SK-N-SH (cell line): Measurements from ENCODE around the gene CDH9. TPM values are rescaled to one million over a fixed set of nuclear protein-coding genes. Genes with fewer than 3 reads are reported as not detected.

Source experiments
- CTCF ChIA-PET: fragments of 300-600, 350-600 bp; formaldehyde crosslinking; extraction: SDS; loops from one replicate; lab custom pipeline; 2021; lab: Yijun Ruan, JAX
- POLR2A ChIA-PET: fragments of 350-600 bp; sonication (Branson Sonifier 250); formaldehyde crosslinking; extraction: SDS; loops from one replicate; lab custom pipeline; 2020; ENCODE audit warnings: antibody characterized with exemption, inconsistent platforms; lab: Yijun Ruan, JAX
- DNase-seq: peaks from one replicate; pipeline ENCODE4 v3.0.0; 2012
- H2AFZ ChIP-seq: fragments of 200-600 bp; sonication (generic); 2 replicates; pipeline ENCODE4 v1.8.1; 2016; ENCODE audit warnings: antibody characterized with exemption, mild to moderate bottlenecking, low read depth
- H3F3A ChIP-seq: fragments of 200-600 bp; sonication (generic); replicated peaks from 2 replicates; pipeline ENCODE3; 2016; ENCODE audit warnings: antibody characterized with exemption, mild to moderate bottlenecking; ENCODE audit not compliant: insufficient read depth
- H3K27ac ChIP-seq, 2 experiments: fragments of 200-500 bp in 1 of 2; fragments of 200-600 bp in 1 of 2; sonication (Bioruptor generic) in 1 of 2; sonication (generic), shearing (Covaris generic) in 1 of 2; 2 replicates each; pipeline versions ENCODE4 v1.5.1 to v1.6.1; 2014 to 2016; ENCODE audit warnings: low read depth in 2 of 2, inconsistent platforms in 1 of 2, low read length in 1 of 2, mild to moderate bottlenecking in 1 of 2, mixed read lengths in 1 of 2
- H3K27me3 ChIP-seq: fragments of 200-600 bp; sonication (generic), shearing (Covaris generic); 2 replicates; pipeline ENCODE4 v1.6.1; 2016; ENCODE audit warnings: mixed run types; ENCODE audit not compliant: insufficient read depth
- H3K36me3 ChIP-seq, 2 experiments: fragments of 200-500 bp in 1 of 2; fragments of 200-600 bp in 1 of 2; sonication (Bioruptor generic) in 1 of 2; sonication (generic) in 1 of 2; replicated peaks in 1 of 2; 2 replicates each; pipeline versions ENCODE3 to v1.5.1; 2014 to 2016; ENCODE audit warnings: low read length in 1 of 2, mild to moderate bottlenecking in 1 of 2; ENCODE audit not compliant: insufficient read depth in 2 of 2, control insufficient read depth in 1 of 2
- H3K4me1 ChIP-seq, 2 experiments: fragments of 200-500 bp in 1 of 2; fragments of 200-600 bp in 1 of 2; sonication (Bioruptor generic) in 1 of 2; sonication (generic), shearing (Covaris generic) in 1 of 2; 2 replicates each; pipeline versions ENCODE4 v1.5.1 to v1.6.1; 2014 to 2016; ENCODE audit warnings: low read depth in 1 of 2, low read length in 1 of 2, mixed run types in 1 of 2; ENCODE audit not compliant: insufficient read depth in 2 of 2, control insufficient read depth in 1 of 2
- H3K4me2 ChIP-seq: fragments of 200-600 bp; sonication (generic), shearing (Covaris generic); 2 replicates; pipeline ENCODE4 v1.6.1; 2017; ENCODE audit warnings: mixed run types
- H3K4me3 ChIP-seq, 2 experiments: fragments of 200-500 bp in 1 of 2; fragments of 200-600 bp in 1 of 2; sonication (Bioruptor generic) in 1 of 2; sonication (generic), shearing (Covaris generic) in 1 of 2; 2 replicates each; pipeline versions ENCODE4 v1.5.1 to v1.8.1; 2014 to 2016; ENCODE audit warnings: low read depth in 2 of 2, inconsistent platforms in 1 of 2, low read length in 1 of 2, mild to moderate bottlenecking in 1 of 2, mixed read lengths in 1 of 2, moderate library complexity in 1 of 2
- H3K79me2 ChIP-seq: fragments of 200-600 bp; sonication (generic); 2 replicates; pipeline ENCODE4 v1.8.1; 2017; ENCODE audit warnings: mild to moderate bottlenecking; ENCODE audit not compliant: insufficient read depth
- H3K9ac ChIP-seq: fragments of 200-600 bp; sonication (generic); 2 replicates; pipeline ENCODE4 v1.6.1; 2017; ENCODE audit warnings: mixed run types
- H3K9me2 ChIP-seq: fragments of 200-600 bp; sonication (generic); 2 replicates; pipeline ENCODE4 v1.6.1; 2017; ENCODE audit warnings: mixed run types
- H3K9me3 ChIP-seq: fragments of 200-600 bp; sonication (generic); 2 replicates; pipeline ENCODE4 v1.6.1; 2017; ENCODE audit warnings: mixed run types, mild to moderate bottlenecking, moderate library complexity
- H4K20me1 ChIP-seq: fragments of 200-600 bp; sonication (generic); 2 replicates; pipeline ENCODE4 v1.6.1; 2017; ENCODE audit warnings: mild to moderate bottlenecking, mixed run types; ENCODE audit not compliant: insufficient read depth
- EP300 ChIP-seq, 2 experiments: IDR thresholded peaks; 2 replicates each; pipeline versions ENCODE4 v1.4.0 to v1.6.1; 2012; ENCODE audit warnings: borderline replicate concordance in 1 of 2, low read depth in 1 of 2, low read length in 1 of 2
- FOXJ3 ChIP-seq: sonication (generic); formaldehyde crosslinking; IDR thresholded peaks from 2 replicates; pipeline ENCODE4 v1.5.1; 2020; ENCODE audit warnings: mild to moderate bottlenecking, missing genetic modification reagents
- FOXM1 ChIP-seq: IDR thresholded peaks from 2 replicates; pipeline ENCODE4 v1.4.0; 2012; ENCODE audit warnings: low read depth, mild to moderate bottlenecking
- GABPA ChIP-seq: IDR thresholded peaks from 2 replicates; pipeline ENCODE4 v1.4.0; 2012; ENCODE audit warnings: low read depth, mild to moderate bottlenecking
- MAX ChIP-seq: IDR thresholded peaks from 2 replicates; pipeline ENCODE4 v1.4.0; 2012; ENCODE audit warnings: low read depth
- MEF2A ChIP-seq: IDR thresholded peaks from 2 replicates; pipeline ENCODE4 v1.4.0; 2012; ENCODE audit warnings: low read depth, borderline replicate concordance
- MXI1 ChIP-seq: IDR thresholded peaks from 2 replicates; pipeline ENCODE4 v1.6.1; 2012; ENCODE audit warnings: mild to moderate bottlenecking, low read depth, low read length, improper control_type of control experiment
- NFIC ChIP-seq: IDR thresholded peaks from 2 replicates; pipeline ENCODE4 v1.4.0; 2012; ENCODE audit warnings: borderline replicate concordance
- NRF1 ChIP-seq: IDR thresholded peaks from 2 replicates; pipeline ENCODE4 v1.6.1; 2012; ENCODE audit warnings: low read depth, mild to moderate bottlenecking, low read length
- RCOR1 ChIP-seq: fragments of 150-350 bp; IDR thresholded peaks from 2 replicates; pipeline ENCODE4 v1.6.1; 2017; ENCODE audit warnings: antibody characterized with exemption, low read length
- RFX5 ChIP-seq: IDR thresholded peaks from 2 replicates; pipeline ENCODE4 v1.6.1; 2012; ENCODE audit warnings: mild to moderate bottlenecking, improper control_type of control experiment, low read length
- TCF12 ChIP-seq: IDR thresholded peaks from 2 replicates; pipeline ENCODE4 v1.4.0; 2012
- TEAD4 ChIP-seq: IDR thresholded peaks from 2 replicates; pipeline ENCODE4 v1.4.0; 2012; ENCODE audit warnings: mild to moderate bottlenecking, borderline replicate concordance; ENCODE audit not compliant: insufficient read depth
- USF2 ChIP-seq: fragments of 150-350 bp; IDR thresholded peaks from 2 replicates; pipeline ENCODE4 v1.6.1; 2017; ENCODE audit warnings: antibody characterized with exemption, low read length, low read depth, borderline replicate concordance
- ZBTB33 ChIP-seq: IDR thresholded peaks from 2 replicates; pipeline ENCODE4 v1.4.0; 2012; ENCODE audit warnings: low read depth, borderline replicate concordance
- WGBS: methylation state at CpG from one replicate; pipeline ENCODE4 v1.1.6; 2017; ENCODE audit warnings: low lambda C conversion rate; 5-methylcytosine and 5-hydroxymethylcytosine counted together
- polyA plus RNA-seq, 3 experiments: library from polyadenylated mRNA; depleted of rRNA; stranded (reverse); fragments of >200 nt; gene quantifications; 2 replicates each; pipeline ENCODE4 v1.2.3, GENCODE V29; 2012
- TF ChIP-seq, protein P1 (sequence below): IDR thresholded peaks from 2 replicates; pipeline ENCODE4 v1.6.1; 2012; ENCODE audit warnings: mild to moderate bottlenecking, low read depth, low read length, moderate library complexity

The CDH9 gene
- polyA plus RNA-seq, 1 of the 3 experiments (the other 2 are of a cell fraction): not detected

- no peak for TF ChIP-seq EP300 (IDR thresholded peaks at IDR 0.05; ENCODE audit: borderline replicate concordance in 1 of 2, low read depth in 1 of 2, low read length in 1 of 2)
- TF ChIP-seq MXI1: no peak
- TF ChIP-seq, protein P1, sequence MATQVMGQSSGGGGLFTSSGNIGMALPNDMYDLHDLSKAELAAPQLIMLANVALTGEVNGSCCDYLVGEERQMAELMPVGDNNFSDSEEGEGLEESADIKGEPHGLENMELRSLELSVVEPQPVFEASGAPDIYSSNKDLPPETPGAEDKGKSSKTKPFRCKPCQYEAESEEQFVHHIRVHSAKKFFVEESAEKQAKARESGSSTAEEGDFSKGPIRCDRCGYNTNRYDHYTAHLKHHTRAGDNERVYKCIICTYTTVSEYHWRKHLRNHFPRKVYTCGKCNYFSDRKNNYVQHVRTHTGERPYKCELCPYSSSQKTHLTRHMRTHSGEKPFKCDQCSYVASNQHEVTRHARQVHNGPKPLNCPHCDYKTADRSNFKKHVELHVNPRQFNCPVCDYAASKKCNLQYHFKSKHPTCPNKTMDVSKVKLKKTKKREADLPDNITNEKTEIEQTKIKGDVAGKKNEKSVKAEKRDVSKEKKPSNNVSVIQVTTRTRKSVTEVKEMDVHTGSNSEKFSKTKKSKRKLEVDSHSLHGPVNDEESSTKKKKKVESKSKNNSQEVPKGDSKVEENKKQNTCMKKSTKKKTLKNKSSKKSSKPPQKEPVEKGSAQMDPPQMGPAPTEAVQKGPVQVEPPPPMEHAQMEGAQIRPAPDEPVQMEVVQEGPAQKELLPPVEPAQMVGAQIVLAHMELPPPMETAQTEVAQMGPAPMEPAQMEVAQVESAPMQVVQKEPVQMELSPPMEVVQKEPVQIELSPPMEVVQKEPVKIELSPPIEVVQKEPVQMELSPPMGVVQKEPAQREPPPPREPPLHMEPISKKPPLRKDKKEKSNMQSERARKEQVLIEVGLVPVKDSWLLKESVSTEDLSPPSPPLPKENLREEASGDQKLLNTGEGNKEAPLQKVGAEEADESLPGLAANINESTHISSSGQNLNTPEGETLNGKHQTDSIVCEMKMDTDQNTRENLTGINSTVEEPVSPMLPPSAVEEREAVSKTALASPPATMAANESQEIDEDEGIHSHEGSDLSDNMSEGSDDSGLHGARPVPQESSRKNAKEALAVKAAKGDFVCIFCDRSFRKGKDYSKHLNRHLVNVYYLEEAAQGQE: no peak
- TF ChIP-seq USF2: no peak
- no peak for TF ChIP-seq TEAD4
- no peak for TF ChIP-seq NFIC
- no peak for TF ChIP-seq NRF1
- Histone ChIP-seq H3K36me3 (no peaks in the 10 kb centered on the region), H3K4me3 (no peak overlapping the region), H3F3A (no peaks in the 10 kb centered on the region), H4K20me1 (no peaks in the 10 kb centered on the region), H3K9me3 (no peaks in the 10 kb centered on the region), H3K27ac (no peak overlapping the region), H3K79me2 (no peaks in the 10 kb centered on the region), H3K4me1 (no peaks in the 10 kb centered on the region), H3K9me2 (no peaks in the 10 kb centered on the region), H3K9ac (no peak overlapping the region), H2AFZ (no peak overlapping the region), H3K27me3 (no peaks in the 10 kb centered on the region), H3K4me2 (no peak overlapping the region)
- no peak for DNase-seq
- ChIA-PET POLR2A (no interaction called here), CTCF (interaction anchor here (1.5 kb wide), 1 partner anchor 28 kb away, joined by 3 read pairs; no protein-coding TSS in a partner anchor)
- 1% methylated on average over 2 of the region's 2 CpGs for WGBS
Observed at GRCh38 chr5:27062451-27062850, 24.1 kb upstream of the CDH9 start.

GRCh38 chr5:27048510-27048909 lies 10.1 kb upstream of the CDH9 start:
- Histone ChIP-seq H3K79me2 (no peaks in the 10 kb centered on the region), H3K4me3 (no peak overlapping the region), H2AFZ (no peak overlapping the region), H3K27me3 (no peaks in the 10 kb centered on the region), H3K9me3 (no peaks in the 10 kb centered on the region), H3K4me2 (no peak overlapping the region), H4K20me1 (no peaks in the 10 kb centered on the region), H3K36me3 (no peaks in the 10 kb centered on the region), H3K9ac (no peak overlapping the region), H3K4me1 (no peaks in the 10 kb centered on the region), H3K27ac (no peak overlapping the region), H3F3A (no peaks in the 10 kb centered on the region), H3K9me2 (no peaks in the 10 kb centered on the region)
- TF ChIP-seq GABPA: no peak
- TF ChIP-seq USF2: no peak
- no peak for TF ChIP-seq ZBTB33
- no peak for TF ChIP-seq FOXM1
- no peak for TF ChIP-seq RCOR1
- no peak for TF ChIP-seq MEF2A
- TF ChIP-seq TCF12: no peak
- TF ChIP-seq MAX: no peak
- no peak for TF ChIP-seq NRF1
- no peak for TF ChIP-seq RFX5
- TF ChIP-seq FOXJ3 (CRISPR knock-in tag): no peak
- CTCF ChIA-PET: no interaction called here
- POLR2A ChIA-PET: no interaction called here
- DNase-seq: no peak
